ENCODE data around the gene DECR2. TPM values are rescaled to one million over a fixed set of nuclear protein-coding genes. Genes with fewer than 3 reads are reported as not detected.
A peak's percentile ranks its signal among the peaks of the same experiment; 100 is the strongest.

DECR2 gene
- total and polyA plus RNA-seq, 12 donors: 5.9 to 143 (median 41.7) TPM

- Histone ChIP-seq H3K27me3 (no peaks in the 10 kb centered on the region), H3K4me3 (no peak overlapping the region), H3K9me3 (replicated peaks in 1 of 3) (no peaks in the 10 kb centered on the region), H3K36me3 (replicated peaks in 1 of 2) (no peaks in the 10 kb centered on the region), H3K4me1 (replicated peaks in 1 of 2) (peaks cover 23 to 24% of the 10 kb centered on the region in 2 donors), H3K27ac (peak overlapping the region; percentile 82 to 91 (median 87))
- TF ChIP-seq POLR2A (IDR thresholded peaks at IDR 0.05): no peak
- TF ChIP-seq, protein P1, sequence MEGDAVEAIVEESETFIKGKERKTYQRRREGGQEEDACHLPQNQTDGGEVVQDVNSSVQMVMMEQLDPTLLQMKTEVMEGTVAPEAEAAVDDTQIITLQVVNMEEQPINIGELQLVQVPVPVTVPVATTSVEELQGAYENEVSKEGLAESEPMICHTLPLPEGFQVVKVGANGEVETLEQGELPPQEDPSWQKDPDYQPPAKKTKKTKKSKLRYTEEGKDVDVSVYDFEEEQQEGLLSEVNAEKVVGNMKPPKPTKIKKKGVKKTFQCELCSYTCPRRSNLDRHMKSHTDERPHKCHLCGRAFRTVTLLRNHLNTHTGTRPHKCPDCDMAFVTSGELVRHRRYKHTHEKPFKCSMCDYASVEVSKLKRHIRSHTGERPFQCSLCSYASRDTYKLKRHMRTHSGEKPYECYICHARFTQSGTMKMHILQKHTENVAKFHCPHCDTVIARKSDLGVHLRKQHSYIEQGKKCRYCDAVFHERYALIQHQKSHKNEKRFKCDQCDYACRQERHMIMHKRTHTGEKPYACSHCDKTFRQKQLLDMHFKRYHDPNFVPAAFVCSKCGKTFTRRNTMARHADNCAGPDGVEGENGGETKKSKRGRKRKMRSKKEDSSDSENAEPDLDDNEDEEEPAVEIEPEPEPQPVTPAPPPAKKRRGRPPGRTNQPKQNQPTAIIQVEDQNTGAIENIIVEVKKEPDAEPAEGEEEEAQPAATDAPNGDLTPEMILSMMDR (IDR thresholded peaks at IDR 0.05): no peak
- DNase-seq: peak in 1 of 7 donors; percentile 36
- 64 to 84% (median 74%) methylated on average over 19 to 24 of the region's 24 CpGs for WGBS, 4 donors
- intact Hi-C loops (cut with DNase I): loop anchor here in 1 of 2 donors (10.0 kb wide), 1 partner anchor 126 kb away; the partner anchor contains the start of gene CAPN15
Observed at GRCh38 chr16:398561-399339, 2.9 kb upstream of the DECR2 start.

- Histone ChIP-seq H3K4me1 (replicated peaks in 1 of 2) (peaks cover 23 to 24% of the 10 kb centered on the region in 2 donors), H3K27me3 (no peaks in the 10 kb centered on the region), H3K4me3 (no peak overlapping the region), H3K9me3 (replicated peaks in 1 of 3) (no peaks in the 10 kb centered on the region), H3K36me3 (replicated peaks in 1 of 2) (no peaks in the 10 kb centered on the region), H3K27ac (peak overlapping the region in 2 of 5 donors; percentile 87)
- intact Hi-C loops (cut with DNase I): loop anchor here in 1 of 2 donors (10.0 kb wide), 1 partner anchor 125 kb away; the partner anchor contains the start of gene CAPN15
- DNase-seq: no peak
- no peak for TF ChIP-seq POLR2A (IDR thresholded peaks at IDR 0.05)
- TF ChIP-seq, protein P1 (IDR thresholded peaks at IDR 0.05): no peak
- 71 to 86% (median 83%) methylated on average over 10 to 22 of the region's 22 CpGs for WGBS, 4 donors
Observed at GRCh38 chr16:399340-400019, 2.2 kb upstream of the DECR2 start.

DNA sequence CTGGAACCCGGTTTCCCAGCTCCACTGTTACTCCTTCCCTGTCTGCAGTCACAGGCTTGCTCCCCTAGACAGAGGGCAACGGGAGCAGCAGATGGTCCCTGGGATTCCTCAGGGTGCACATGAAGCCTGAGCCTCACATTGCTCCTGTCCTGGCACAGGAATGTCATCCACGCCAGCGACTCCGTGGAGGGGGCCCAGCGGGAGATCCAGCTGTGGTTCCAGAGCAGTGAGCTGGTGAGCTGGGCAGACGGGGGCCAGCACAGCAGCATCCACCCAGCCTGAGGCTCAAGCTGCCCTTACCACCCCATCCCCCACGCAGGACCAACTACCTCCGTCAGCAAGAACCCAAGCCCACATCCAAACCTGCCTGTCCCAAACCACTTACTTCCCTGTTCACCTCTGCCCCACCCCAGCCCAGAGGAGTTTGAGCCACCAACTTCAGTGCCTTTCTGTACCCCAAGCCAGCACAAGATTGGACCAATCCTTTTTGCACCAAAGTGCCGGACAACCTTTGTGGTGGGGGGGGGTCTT, 1.6 kb upstream of the DECR2 start:
- H3K9me3 ChIP-seq (replicated peaks in 1 of 3): no peaks in the 10 kb centered on the region
- intact Hi-C loops (cut with DNase I): no loop called here
- no peaks in the 10 kb centered on the region for H3K27me3 ChIP-seq
- peaks cover 23 to 24% of the 10 kb centered on the region in 2 donors for H3K4me1 ChIP-seq (replicated peaks in 1 of 2)
- H3K4me3 ChIP-seq: peak overlapping the region in 1 of 4 donors; percentile 62
- DNase-seq: peak in 1 of 7 donors; percentile 33
- 71 to 90% (median 83%) methylated on average over 2 to 10 of the region's 10 CpGs for WGBS, 4 donors
- H3K36me3 ChIP-seq (replicated peaks in 1 of 2): no peaks in the 10 kb centered on the region
- TF ChIP-seq, protein P1 (IDR thresholded peaks at IDR 0.05): no peak
- no peak for TF ChIP-seq POLR2A (IDR thresholded peaks at IDR 0.05)
- H3K27ac ChIP-seq: peak overlapping the region in 3 of 5 donors; percentile 93 to 95 (median 93)

DNA sequence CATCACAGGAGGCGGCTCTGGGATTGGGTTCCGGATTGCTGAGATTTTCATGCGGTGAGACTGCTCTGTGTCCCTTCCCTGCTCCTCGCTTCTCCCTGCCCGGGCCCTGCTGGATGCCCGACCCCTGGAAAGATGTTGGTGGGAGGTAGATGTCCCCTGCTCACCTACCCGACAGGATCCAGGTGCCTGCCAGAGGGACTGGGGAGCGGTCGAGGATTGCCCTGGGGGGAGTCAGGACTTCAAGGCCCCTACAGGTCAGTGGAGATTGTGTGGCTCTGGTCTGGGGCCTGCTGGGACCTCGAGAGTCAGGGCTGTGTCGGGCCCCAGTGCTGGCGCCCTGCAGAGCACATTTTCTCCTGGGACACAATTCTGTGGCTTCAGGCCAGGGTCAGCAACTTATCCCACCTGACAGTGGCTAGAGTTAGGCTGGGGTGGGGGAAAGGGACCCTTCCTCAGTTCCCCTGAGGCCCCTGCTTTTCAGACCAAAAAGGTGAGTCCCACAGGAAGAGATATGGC, 3.3 kb downstream of the DECR2 start:
- no peaks in the 10 kb centered on the region for H3K27me3 ChIP-seq

More for the DNA sequence above, 3.3 kb downstream of the DECR2 start:
- Histone ChIP-seq H3K4me3 (no peak overlapping the region), H3K4me1 (replicated peaks in 1 of 2) (peaks cover 3 to 15% of the 10 kb centered on the region in 2 donors), H3K9me3 (replicated peaks in 1 of 3) (no peaks in the 10 kb centered on the region), H3K27ac (no peak overlapping the region), H3K36me3 (replicated peaks in 1 of 2) (no peaks in the 10 kb centered on the region)
- intact Hi-C loops (cut with DNase I): no loop called here
- WGBS, 4 donors: 90 to 100% (median 93%) methylated on average over 3 to 12 of the region's 12 CpGs
- DNase-seq: no peak
- no peak for TF ChIP-seq POLR2A (IDR thresholded peaks at IDR 0.05)
- TF ChIP-seq, protein P1 (IDR thresholded peaks at IDR 0.05): no peak

Measured in adrenal gland (tissue), 12 donors.